K562 (cell line): ENCODE measurements around the gene EMC9. TPM values are rescaled to one million over a fixed set of nuclear protein-coding genes. Genes with fewer than 3 reads are reported as not detected.

Source experiments
- CBX3 ChIP-seq, 2 experiments: IDR thresholded peaks; 1 replicate in 1 of 2; 2 replicates in 1 of 2; pipeline ENCODE4 v1.6.1; 2012; ENCODE audit warnings: inconsistent platforms in 2 of 2, low read length in 2 of 2, borderline replicate concordance in 1 of 2, control low read depth in 1 of 2
- CREB3 ChIP-seq: fragments of 450-650 bp; conservative IDR thresholded peaks from 2 replicates; pipeline ENCODE4 v1.6.1; 2016; ENCODE audit warnings: missing genetic modification characterization, low read depth, mild to moderate bottlenecking, missing compliant biosample characterization, moderate library complexity
- HMBOX1 ChIP-seq: sonication (generic); IDR thresholded peaks from 2 replicates; pipeline ENCODE4 v1.6.1; 2016
- HMGN3 ChIP-seq: IDR thresholded peaks from 2 replicates; pipeline ENCODE4 v1.6.1; 2011; ENCODE audit warnings: borderline replicate concordance, low read depth, mild to moderate bottlenecking, mixed read lengths, low read length; ENCODE audit not compliant: insufficient read length; ENCODE audit errors: extremely low read depth
- KDM1A ChIP-seq, 2 experiments: fragments of 450-650 bp; IDR thresholded peaks; 2 replicates each; pipeline ENCODE4 v1.6.1; 2016; ENCODE audit warnings: mild to moderate bottlenecking in 2 of 2
- PREB ChIP-seq: sonication (generic); formaldehyde crosslinking; IDR thresholded peaks from 2 replicates; pipeline ENCODE4 v1.8.1; 2023; ENCODE audit warnings: mild to moderate bottlenecking, missing genetic modification reagents
- TAF9B ChIP-seq: fragments of 450-650 bp; IDR thresholded peaks from 2 replicates; pipeline ENCODE4 v1.6.1; 2018; ENCODE audit warnings: mild to moderate bottlenecking; ENCODE audit not compliant: partially characterized antibody
- ZBTB17 ChIP-seq: fragments of 450-650 bp; formaldehyde crosslinking; IDR thresholded peaks from 2 replicates; pipeline ENCODE4 v1.4.0; 2020; ENCODE audit warnings: mild to moderate bottlenecking
- ZBTB34 ChIP-seq: fragments of 250-450 bp; sonication (Bioruptor Pico); IDR thresholded peaks from 2 replicates; pipeline ENCODE4 v1.8.0; 2021; ENCODE audit warnings: mild to moderate bottlenecking, moderate library complexity
- ZC3H4 ChIP-seq: sonication (generic); formaldehyde crosslinking; IDR thresholded peaks from 2 replicates; pipeline ENCODE4 v1.9.0; 2021; ENCODE audit warnings: missing genetic modification reagents, borderline replicate concordance
- polyA plus RNA-seq, 8 experiments: library from polyadenylated mRNA; depleted of rRNA in 4 of 8; stranded (reverse) in 5 of 8; unstranded in 3 of 8; fragments of >200 nt; fragmentation: Nextera tagmentation in 2 of 8; fragmentation: Illumina TruSeq in 1 of 8; extraction: Ambion mirVana in 2 of 8; extraction: Trizol in 1 of 8; gene quantifications; 2 replicates each; pipeline versions ENCODE4 v1.2.1 to v1.2.3, GENCODE V29; 2011 to 2014; ENCODE audit warnings: inconsistent platforms in 1 of 8, missing spikeins in 1 of 8
- total RNA-seq, 7 experiments: library from RNA; depleted of rRNA in 6 of 7; stranded (reverse); fragments of >200 nt in 6 of 7; fragmentation: Illumina TruSeq in 2 of 7; extraction: Trizol in 2 of 7; gene quantifications; 2 replicates each; pipeline versions ENCODE4 v1.2.1 to v1.2.3, GENCODE V29; 2011 to 2021; ENCODE audit warnings: low replicate concordance in 1 of 7
- TF ChIP-seq, protein P1 (sequence below): fragments of 250-450 bp; sonication (Bioruptor Pico); IDR thresholded peaks from 2 replicates; pipeline ENCODE4 v1.5.1; 2021; ENCODE audit warnings: mild to moderate bottlenecking
- TF ChIP-seq, protein P2 (sequence below): sonication (generic); formaldehyde crosslinking; IDR thresholded peaks from 2 replicates; pipeline ENCODE4 v1.8.1; 2023; ENCODE audit warnings: mild to moderate bottlenecking, missing genetic modification reagents
- TF ChIP-seq, protein P3 (sequence below): fragments of 450-650 bp; IDR thresholded peaks from 2 replicates; pipeline ENCODE4 v1.6.1; 2016; ENCODE audit warnings: antibody characterized with exemption
- TF ChIP-seq, protein P4 (sequence below): sonication (generic); formaldehyde crosslinking; IDR thresholded peaks from 2 replicates; pipeline ENCODE4 v1.4.0; 2020; ENCODE audit warnings: mild to moderate bottlenecking, missing genetic modification reagents

The EMC9 gene
- total and polyA plus RNA-seq, 9 of the 15 experiments (the other 6 are each of a cell fraction or from before 2014, with no cell fraction given) = 3.1 to 13.2 (median 7.8) TPM

DNA sequence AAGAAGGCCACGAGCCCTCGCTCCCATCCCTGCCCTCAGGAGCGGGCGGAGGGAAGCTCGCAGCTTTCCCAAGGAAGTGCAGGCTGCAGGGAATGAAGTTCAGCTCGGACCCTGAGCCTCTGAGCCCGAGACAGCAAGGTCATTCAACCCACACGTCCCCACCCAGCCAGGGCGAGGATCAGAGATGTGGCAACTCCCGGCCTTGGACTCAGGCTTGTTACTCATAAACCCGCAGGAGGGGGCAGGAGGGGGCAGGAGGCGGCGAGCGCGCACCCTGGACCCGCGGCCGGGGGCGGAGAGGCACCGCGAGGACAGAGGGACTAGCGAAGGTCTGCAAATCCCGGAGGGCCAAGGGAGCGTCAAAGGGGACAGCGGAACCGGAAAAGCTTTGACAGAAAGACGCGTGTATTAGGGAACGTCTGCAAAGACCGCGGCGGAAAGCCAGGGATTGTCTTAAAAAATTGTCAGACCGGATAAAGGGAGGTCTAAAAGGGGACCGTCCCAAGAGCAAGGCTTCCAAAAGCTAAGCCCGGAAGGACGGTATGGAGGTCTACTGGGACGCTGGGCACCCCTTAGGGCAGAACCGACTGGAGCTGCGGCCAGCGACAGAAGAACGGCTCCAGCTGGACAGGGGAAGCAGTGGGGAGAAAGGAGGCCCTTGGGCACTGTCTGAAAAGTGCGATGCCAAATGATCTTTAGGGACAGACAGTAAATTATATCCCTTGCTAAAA is 27.4 kb downstream of the EMC9 start (continued):
- TF ChIP-seq KDM1A (IDR thresholded peaks at IDR 0.05) (no peak), PREB (no peak), ZC3H4 (CRISPR knock-in tag) (no peak), HMBOX1 (peak; percentile 16; the same call in 1 of the 2 replicates), ZBTB34 (CRISPR knock-in tag) (no peak), CREB3 (tag) (no peak), CBX3 (IDR thresholded peaks at IDR 0.05; ENCODE audit: borderline replicate concordance in 1 of 2, low read length in 2 of 2) (no peak), HMGN3 (peak; percentile 28), TAF9B (no peak), ZBTB17 (CRISPR knock-in tag) (no peak)
- TF ChIP-seq, protein P1, sequence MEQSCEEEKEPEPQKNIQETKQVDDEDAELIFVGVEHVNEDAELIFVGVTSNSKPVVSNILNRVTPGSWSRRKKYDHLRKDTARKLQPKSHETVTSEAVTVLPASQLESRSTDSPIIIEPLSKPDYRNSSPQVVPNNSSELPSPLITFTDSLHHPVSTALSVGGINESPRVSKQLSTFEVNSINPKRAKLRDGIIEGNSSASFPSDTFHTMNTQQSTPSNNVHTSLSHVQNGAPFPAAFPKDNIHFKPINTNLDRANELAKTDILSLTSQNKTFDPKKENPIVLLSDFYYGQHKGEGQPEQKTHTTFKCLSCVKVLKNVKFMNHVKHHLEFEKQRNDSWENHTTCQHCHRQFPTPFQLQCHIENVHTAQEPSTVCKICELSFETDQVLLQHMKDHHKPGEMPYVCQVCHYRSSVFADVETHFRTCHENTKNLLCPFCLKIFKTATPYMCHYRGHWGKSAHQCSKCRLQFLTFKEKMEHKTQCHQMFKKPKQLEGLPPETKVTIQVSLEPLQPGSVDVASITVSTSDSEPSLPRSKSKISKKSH (CRISPR knock-in tag) = no peak
- TF ChIP-seq, protein P2, sequence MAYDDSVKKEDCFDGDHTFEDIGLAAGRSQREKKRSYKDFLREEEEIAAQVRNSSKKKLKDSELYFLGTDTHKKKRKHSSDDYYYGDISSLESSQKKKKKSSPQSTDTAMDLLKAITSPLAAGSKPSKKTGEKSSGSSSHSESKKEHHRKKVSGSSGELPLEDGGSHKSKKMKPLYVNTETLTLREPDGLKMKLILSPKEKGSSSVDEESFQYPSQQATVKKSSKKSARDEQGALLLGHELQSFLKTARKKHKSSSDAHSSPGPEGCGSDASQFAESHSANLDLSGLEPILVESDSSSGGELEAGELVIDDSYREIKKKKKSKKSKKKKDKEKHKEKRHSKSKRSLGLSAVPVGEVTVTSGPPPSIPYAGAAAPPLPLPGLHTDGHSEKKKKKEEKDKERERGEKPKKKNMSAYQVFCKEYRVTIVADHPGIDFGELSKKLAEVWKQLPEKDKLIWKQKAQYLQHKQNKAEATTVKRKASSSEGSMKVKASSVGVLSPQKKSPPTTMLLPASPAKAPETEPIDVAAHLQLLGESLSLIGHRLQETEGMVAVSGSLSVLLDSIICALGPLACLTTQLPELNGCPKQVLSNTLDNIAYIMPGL = no peak
- TF ChIP-seq, protein P3, sequence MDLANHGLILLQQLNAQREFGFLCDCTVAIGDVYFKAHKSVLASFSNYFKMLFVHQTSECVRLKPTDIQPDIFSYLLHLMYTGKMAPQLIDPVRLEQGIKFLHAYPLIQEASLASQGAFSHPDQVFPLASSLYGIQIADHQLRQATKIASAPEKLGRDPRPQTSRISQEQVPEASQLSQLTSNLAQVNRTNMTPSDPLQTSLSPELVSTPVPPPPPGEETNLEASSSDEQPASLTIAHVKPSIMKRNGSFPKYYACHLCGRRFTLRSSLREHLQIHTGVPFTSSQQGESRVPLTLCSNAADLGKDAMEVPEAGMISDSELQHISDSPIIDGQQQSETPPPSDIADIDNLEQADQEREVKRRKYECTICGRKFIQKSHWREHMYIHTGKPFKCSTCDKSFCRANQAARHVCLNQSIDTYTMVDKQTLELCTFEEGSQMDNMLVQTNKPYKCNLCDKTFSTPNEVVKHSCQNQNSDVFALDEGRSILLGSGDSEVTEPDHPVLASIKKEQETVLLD = no peak
- TF ChIP-seq, protein P4, sequence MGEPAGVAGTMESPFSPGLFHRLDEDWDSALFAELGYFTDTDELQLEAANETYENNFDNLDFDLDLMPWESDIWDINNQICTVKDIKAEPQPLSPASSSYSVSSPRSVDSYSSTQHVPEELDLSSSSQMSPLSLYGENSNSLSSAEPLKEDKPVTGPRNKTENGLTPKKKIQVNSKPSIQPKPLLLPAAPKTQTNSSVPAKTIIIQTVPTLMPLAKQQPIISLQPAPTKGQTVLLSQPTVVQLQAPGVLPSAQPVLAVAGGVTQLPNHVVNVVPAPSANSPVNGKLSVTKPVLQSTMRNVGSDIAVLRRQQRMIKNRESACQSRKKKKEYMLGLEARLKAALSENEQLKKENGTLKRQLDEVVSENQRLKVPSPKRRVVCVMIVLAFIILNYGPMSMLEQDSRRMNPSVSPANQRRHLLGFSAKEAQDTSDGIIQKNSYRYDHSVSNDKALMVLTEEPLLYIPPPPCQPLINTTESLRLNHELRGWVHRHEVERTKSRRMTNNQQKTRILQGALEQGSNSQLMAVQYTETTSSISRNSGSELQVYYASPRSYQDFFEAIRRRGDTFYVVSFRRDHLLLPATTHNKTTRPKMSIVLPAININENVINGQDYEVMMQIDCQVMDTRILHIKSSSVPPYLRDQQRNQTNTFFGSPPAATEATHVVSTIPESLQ (CRISPR knock-in tag) = no peak
